ENCODE data around the gene SEPTIN8. TPM values are rescaled to one million over a fixed set of nuclear protein-coding genes. Genes with fewer than 3 reads are reported as not detected.

The SEPTIN8 gene
- polyA plus RNA-seq, 1 donor (not counting 4 experiments of a cell fraction or from before 2014, with no cell fraction given): 46.4 TPM

GRCh38 chr5:132763181-132764036, 13.6 kb downstream of the SEPTIN8 start:
- H3K4me3 ChIP-seq (ENCODE audit: control insufficient read depth in 2 of 3, extremely low read depth in 1 of 3, insufficient read depth in 2 of 3, low read depth in 1 of 3, low read length in 3 of 3): no peak overlapping the region
- no peak overlapping the region for H3K27ac ChIP-seq (ENCODE audit: control insufficient read depth, insufficient read depth, low read length)
- H3K27me3 ChIP-seq (ENCODE audit: control insufficient read depth, extremely low read depth, insufficient read depth, low read length): no peaks in the 10 kb centered on the region
- FAIRE-seq: no peak
- peaks cover 8% of the 10 kb centered on the region for H3K79me2 ChIP-seq (ENCODE audit: control insufficient read depth, insufficient read depth, low read length)
- H4K20me1 ChIP-seq (ENCODE audit: control insufficient read depth, extremely low read depth, insufficient read depth, low read length): no peaks in the 10 kb centered on the region
- no peak for DNase-seq (ENCODE audit: low read depth, low spot score)
- TF ChIP-seq CTCF (optimal IDR thresholded peaks at IDR 0.05 in 1 of 3, IDR thresholded peaks at IDR 0.05 in 1 of 3, conservative IDR thresholded peaks at IDR 0.05 in 1 of 3; ENCODE audit: extremely low read depth in 1 of 3, insufficient read depth in 2 of 3, low read length in 3 of 3) (no peak), EZH2 (IDR thresholded peaks at IDR 0.05; ENCODE audit: low read length) (no peak)
- no peaks in the 10 kb centered on the region for H3K4me1 ChIP-seq (ENCODE audit: control insufficient read depth, extremely low read depth, insufficient read depth, low read length)
- H3K9ac ChIP-seq (ENCODE audit: control insufficient read depth, extremely low read depth, insufficient read depth, low read length): no peak overlapping the region
- peaks cover 32 to 35% of the 10 kb centered on the region in 2 experiments for H3K36me3 ChIP-seq (ENCODE audit: control insufficient read depth in 2 of 2, extremely low read depth in 1 of 2, insufficient read depth in 2 of 2, low read length in 2 of 2)
- no peak overlapping the region for H3K4me2 ChIP-seq (ENCODE audit: control insufficient read depth, extremely low read depth, insufficient read depth, low read depth, low read length)
- H3K9me3 ChIP-seq (ENCODE audit: control insufficient read depth, low read depth, low read length): no peaks in the 10 kb centered on the region
- H3K9me1 ChIP-seq (ENCODE audit: control insufficient read depth, extremely low read depth, insufficient read depth, low read length): no peaks in the 10 kb centered on the region
- dilution Hi-C loops (cut with MboI; ENCODE audit: extremely low pct_ligation_motif_present, low sequenced_read_pairs): no loop called here
- H2AFZ ChIP-seq (ENCODE audit: control insufficient read depth, low read length): no peak overlapping the region

GRCh38 chr5:132762246-132763000, 14.6 kb downstream of the SEPTIN8 start:
- DNase-seq (ENCODE audit: low read depth, low spot score): no peak

More at GRCh38 chr5:132762246-132763000, 14.6 kb downstream of the SEPTIN8 start:
- H3K4me2 ChIP-seq (ENCODE audit: control insufficient read depth, extremely low read depth, insufficient read depth, low read depth, low read length): no peak overlapping the region
- H3K9ac ChIP-seq (ENCODE audit: control insufficient read depth, extremely low read depth, insufficient read depth, low read length): no peak overlapping the region
- peaks cover 32 to 40% of the 10 kb centered on the region in 2 experiments for H3K36me3 ChIP-seq (ENCODE audit: control insufficient read depth in 2 of 2, extremely low read depth in 1 of 2, insufficient read depth in 2 of 2, low read length in 2 of 2)
- H3K9me3 ChIP-seq (ENCODE audit: control insufficient read depth, low read depth, low read length): no peaks in the 10 kb centered on the region
- TF ChIP-seq EZH2 (IDR thresholded peaks at IDR 0.05; ENCODE audit: low read length): no peak
- no peak for TF ChIP-seq CTCF (optimal IDR thresholded peaks at IDR 0.05 in 1 of 3, IDR thresholded peaks at IDR 0.05 in 1 of 3, conservative IDR thresholded peaks at IDR 0.05 in 1 of 3; ENCODE audit: extremely low read depth in 1 of 3, insufficient read depth in 2 of 3, low read length in 3 of 3)
- H3K4me3 ChIP-seq (ENCODE audit: control insufficient read depth in 2 of 3, extremely low read depth in 1 of 3, insufficient read depth in 2 of 3, low read depth in 1 of 3, low read length in 3 of 3): no peak overlapping the region
- peaks cover 6% of the 10 kb centered on the region for H3K79me2 ChIP-seq (ENCODE audit: control insufficient read depth, insufficient read depth, low read length)
- H4K20me1 ChIP-seq (ENCODE audit: control insufficient read depth, extremely low read depth, insufficient read depth, low read length): no peaks in the 10 kb centered on the region
- H3K4me1 ChIP-seq (ENCODE audit: control insufficient read depth, extremely low read depth, insufficient read depth, low read length): no peaks in the 10 kb centered on the region
- no peaks in the 10 kb centered on the region for H3K27me3 ChIP-seq (ENCODE audit: control insufficient read depth, extremely low read depth, insufficient read depth, low read length)
- dilution Hi-C loops (cut with MboI; ENCODE audit: extremely low pct_ligation_motif_present, low sequenced_read_pairs): no loop called here
- no peaks in the 10 kb centered on the region for H3K9me1 ChIP-seq (ENCODE audit: control insufficient read depth, extremely low read depth, insufficient read depth, low read length)
- FAIRE-seq: no peak
- no peak overlapping the region for H2AFZ ChIP-seq (ENCODE audit: control insufficient read depth, low read length)
- H3K27ac ChIP-seq (ENCODE audit: control insufficient read depth, insufficient read depth, low read length): no peak overlapping the region
